Esophagus muscularis mucosa (tissue), 4 donors: Measurements from ENCODE around the gene LRMDA. TPM values are rescaled to one million over a fixed set of nuclear protein-coding genes. Genes with fewer than 3 reads are reported as not detected.
A peak's percentile ranks its signal among the peaks of the same experiment; 100 is the strongest.

Source experiments
- DNase-seq: peaks from one replicate; pipeline ENCODE4 v3.0.0-alpha.2; 2017; ENCODE audit errors: extremely low spot score
- H3K27ac ChIP-seq, 4 donors: fragments of 200-600 bp; sonication (generic); replicated peaks in 1 of 4; 1 replicate in 3 of 4; 2 replicates in 1 of 4; pipeline ENCODE4 v1.5.1; 2016 to 2019; ENCODE audit warnings: mild to moderate bottlenecking in 1 of 4
- H3K27me3 ChIP-seq, 4 donors: fragments of 200-600 bp; sonication (generic); one replicate each; pipeline versions ENCODE4 v1.5.1 to v1.6.0; 2016 to 2019
- H3K36me3 ChIP-seq, 4 donors: fragments of 200-600 bp; sonication (generic); one replicate each; pipeline ENCODE4 v1.5.1; 2016 to 2019
- H3K4me1 ChIP-seq, 4 donors: fragments of 200-600 bp; sonication (generic); one replicate each; pipeline ENCODE4 v1.5.1; 2016 to 2019
- H3K4me3 ChIP-seq, 4 donors: fragments of 200-600 bp; sonication (generic); 1 replicate in 2 of 4; 2 replicates in 2 of 4; pipeline ENCODE4 v1.5.1; 2016 to 2019; ENCODE audit warnings: mild to moderate bottlenecking in 4 of 4, moderate library complexity in 1 of 4
- H3K9me3 ChIP-seq, 4 donors: fragments of 200-600 bp; sonication (generic); 1 replicate in 3 of 4; 2 replicates in 1 of 4; pipeline ENCODE4 v1.5.1; 2016 to 2019
- CTCF ChIP-seq, 3 experiments: fragments of 200-600 bp in 2 of 3; fragments of 450-650 bp in 1 of 3; sonication (generic) in 2 of 3; IDR thresholded peaks; one replicate each; pipeline ENCODE4 v1.5.1; 2017 to 2019; ENCODE audit warnings: antibody characterized with exemption in 3 of 3, mild to moderate bottlenecking in 2 of 3, moderate library complexity in 1 of 3
- EP300 ChIP-seq: sonication (generic); formaldehyde crosslinking; IDR thresholded peaks from one replicate; pipeline ENCODE4 v1.6.1; 2017; ENCODE audit warnings: antibody characterized with exemption
- POLR2A ChIP-seq: fragments of 450-650 bp; IDR thresholded peaks from one replicate; pipeline ENCODE4 v1.6.1; 2017; ENCODE audit warnings: antibody characterized with exemption, moderate library complexity, mild to moderate bottlenecking, low read depth
- POLR2AphosphoS5 ChIP-seq, 2 donors: sonication (generic); formaldehyde crosslinking; IDR thresholded peaks; one replicate each; pipeline ENCODE4 v1.6.1; 2017; ENCODE audit warnings: antibody characterized with exemption in 2 of 2
- WGBS: methylation state at CpG from one replicate; pipeline ENCODE4 v1.1.5; 2018; 5-methylcytosine and 5-hydroxymethylcytosine counted together
- intact Hi-C: fragments of 100-400 bp; cut with DNase I; formaldehyde crosslinking; loops from one replicate; pipeline ENCODE4 v1.15.1; 2023
- total RNA-seq, 4 donors: library from RNA; depleted of rRNA; stranded (reverse); fragments of >200 nt; gene quantifications; one replicate each; pipeline versions ENCODE4 v1.1.0 to v1.2.1, GENCODE V29; 2016

LRMDA gene
- total RNA-seq, 4 donors from 2014 or later: 14.3 to 34.9 (median 26.5) TPM

- 15% methylated on average over 8 of the region's 71 CpGs for WGBS
- TF ChIP-seq POLR2AphosphoS5 (IDR thresholded peaks at IDR 0.05) (peak in 1 of 2 donors; percentile 25), POLR2A (no peak), CTCF (IDR thresholded peaks at IDR 0.05) (peak; percentile 37 to 70 (median 61)), EP300 (no peak)
- Histone ChIP-seq H3K4me3 (peak overlapping the region; percentile 86 to 100 (median 96)), H3K9me3 (no peaks in the 10 kb centered on the region), H3K36me3 (peaks cover 12 to 18% (median 13%) of the 10 kb centered on the region in 4 donors), H3K27me3 (no peaks in the 10 kb centered on the region), H3K27ac (peak overlapping the region; percentile 99 to 100 (median 100)), H3K4me1 (peaks cover 19 to 52% (median 42%) of the 10 kb centered on the region in 4 donors)
- DNase-seq: no peak
- intact Hi-C loops: loop anchor here (2.0 to 10.0 kb wide), 6 partner anchors 218 to 903 kb away; no protein-coding TSS in a partner anchor
Measured at GRCh38 chr10:75399461-75400162, 31.8 kb upstream of the LRMDA start.

- intact Hi-C loops: loop anchor here (2.0 to 10.0 kb wide), 5 partner anchors 217 to 902 kb away; no protein-coding TSS in a partner anchor
- no peak for DNase-seq
Measured at GRCh38 chr10:75400163-75400770, 31.2 kb upstream of the LRMDA start.

GRCh38 chr10:75400771-75401568 lies 30.5 kb upstream of the LRMDA start:
- intact Hi-C loops: loop anchor here (2.0 to 10.0 kb wide), 5 partner anchors 216 to 901 kb away; no protein-coding TSS in a partner anchor
- DNase-seq: no peak
- WGBS: under 1% methylated on average over 23 of the region's 68 CpGs
- Histone ChIP-seq H3K9me3 (no peaks in the 10 kb centered on the region), H3K36me3 (peaks cover 12 to 18% (median 13%) of the 10 kb centered on the region in 4 donors), H3K4me1 (peaks cover 22 to 52% (median 42%) of the 10 kb centered on the region in 4 donors), H3K4me3 (peak overlapping the region; percentile 86 to 100 (median 96)), H3K27me3 (peaks cover 0 to 11% (median 0%) of the 10 kb centered on the region in 4 donors), H3K27ac (peak overlapping the region; percentile 99 to 100 (median 100))
- TF ChIP-seq POLR2A (no peak), EP300 (no peak), CTCF (IDR thresholded peaks at IDR 0.05) (peak in 1 of 3 experiments; percentile 1), POLR2AphosphoS5 (IDR thresholded peaks at IDR 0.05) (no peak)

More at GRCh38 chr10:75400163-75400770, 31.2 kb upstream of the LRMDA start:
- peak overlapping the region; percentile 99 to 100 (median 100) for H3K27ac ChIP-seq
- no peak for TF ChIP-seq CTCF (IDR thresholded peaks at IDR 0.05)
- TF ChIP-seq EP300: no peak
- TF ChIP-seq POLR2AphosphoS5 (IDR thresholded peaks at IDR 0.05): peak in 1 of 2 donors; percentile 46
- TF ChIP-seq POLR2A: no peak
- H3K4me1 ChIP-seq: peaks cover 23 to 52% (median 42%) of the 10 kb centered on the region in 4 donors
- 1% methylated on average over 13 of the region's 39 CpGs for WGBS
- H3K4me3 ChIP-seq: peak overlapping the region; percentile 86 to 100 (median 96)
- H3K36me3 ChIP-seq: peaks cover 12 to 18% (median 13%) of the 10 kb centered on the region in 4 donors
- peaks cover 0 to 6% (median 0%) of the 10 kb centered on the region in 4 donors for H3K27me3 ChIP-seq
- H3K9me3 ChIP-seq: no peaks in the 10 kb centered on the region

- peak; percentile 99 for DNase-seq
- Histone ChIP-seq H3K27me3 (peaks cover 0 to 11% (median 0%) of the 10 kb centered on the region in 4 donors), H3K27ac (peak within 1 kb of the TSS; percentile 99 to 100 (median 100)), H3K4me3 (peak within 1 kb of the TSS; percentile 86 to 100 (median 96)), H3K9me3 (no peaks in the 10 kb centered on the region), H3K4me1 (peaks cover 18 to 53% (median 45%) of the 10 kb centered on the region in 4 donors), H3K36me3 (peaks cover 12 to 18% (median 13%) of the 10 kb centered on the region in 4 donors)
- WGBS: under 1% methylated on average over 81 of the region's 88 CpGs
- peak; percentile 98 to 99 for TF ChIP-seq POLR2AphosphoS5 (IDR thresholded peaks at IDR 0.05)
- TF ChIP-seq POLR2A: peak; percentile 84
- TF ChIP-seq EP300: no peak
- peak in 2 of 3 experiments; percentile 32 to 42 for TF ChIP-seq CTCF (IDR thresholded peaks at IDR 0.05)
- intact Hi-C loops: loop anchor here (2.0 to 10.0 kb wide), 5 partner anchors 215 to 900 kb away; no protein-coding TSS in a partner anchor
Measured at GRCh38 chr10:75401569-75402485, 29.6 kb upstream of the LRMDA start, which contains the start of gene ZNF503. ZNF503 (minus strand) TSS chr10:75401764; CDS start chr10:75401419, 345 bp downstream.
